IPS-20b (cell line): ENCODE data around the gene FAT4.

ENCODE experiments used
- H3K27ac ChIP-seq: one replicate; pipeline ENCODE4 v1.5.1; 2013; ENCODE audit warnings: low read length
- H3K27me3 ChIP-seq: 2 replicates; pipeline ENCODE4 v1.6.1; 2013; ENCODE audit warnings: mild to moderate bottlenecking, low read length, inconsistent platforms; ENCODE audit not compliant: insufficient read depth
- H3K36me3 ChIP-seq: 2 replicates; pipeline ENCODE4 v1.6.1; 2013; ENCODE audit warnings: low read depth, mild to moderate bottlenecking, inconsistent platforms, low read length, moderate library complexity; ENCODE audit not compliant: insufficient read depth
- H3K4me1 ChIP-seq: 2 replicates; pipeline ENCODE4 v1.6.1; 2013; ENCODE audit warnings: mild to moderate bottlenecking, control low read depth, inconsistent platforms, low read length, moderate library complexity; ENCODE audit not compliant: insufficient read depth
- H3K4me3 ChIP-seq: 2 replicates; pipeline ENCODE4 v1.5.1; 2013; ENCODE audit warnings: mild to moderate bottlenecking, low read length, inconsistent platforms
- H3K9ac ChIP-seq: 2 replicates; pipeline ENCODE4 v1.6.1; 2013; ENCODE audit warnings: low read depth, mild to moderate bottlenecking, inconsistent platforms, low read length, moderate library complexity
- H3K9me3 ChIP-seq: 2 replicates; pipeline ENCODE4 v1.6.1; 2013; ENCODE audit warnings: mild to moderate bottlenecking, low read depth, low read length, inconsistent platforms; ENCODE audit not compliant: insufficient read depth

The FAT4 gene

GRCh38 chr4:125355791-125356190 lies 41.0 kb downstream of the FAT4 start:
- H3K36me3 ChIP-seq: no peaks in the 10 kb centered on the region
- H3K4me1 ChIP-seq: peaks cover 28% of the 10 kb centered on the region
- H3K9ac ChIP-seq: no peak overlapping the region
- H3K9me3 ChIP-seq: no peaks in the 10 kb centered on the region
- no peak overlapping the region for H3K27ac ChIP-seq
- no peaks in the 10 kb centered on the region for H3K27me3 ChIP-seq
- H3K4me3 ChIP-seq: no peak overlapping the region

DNA sequence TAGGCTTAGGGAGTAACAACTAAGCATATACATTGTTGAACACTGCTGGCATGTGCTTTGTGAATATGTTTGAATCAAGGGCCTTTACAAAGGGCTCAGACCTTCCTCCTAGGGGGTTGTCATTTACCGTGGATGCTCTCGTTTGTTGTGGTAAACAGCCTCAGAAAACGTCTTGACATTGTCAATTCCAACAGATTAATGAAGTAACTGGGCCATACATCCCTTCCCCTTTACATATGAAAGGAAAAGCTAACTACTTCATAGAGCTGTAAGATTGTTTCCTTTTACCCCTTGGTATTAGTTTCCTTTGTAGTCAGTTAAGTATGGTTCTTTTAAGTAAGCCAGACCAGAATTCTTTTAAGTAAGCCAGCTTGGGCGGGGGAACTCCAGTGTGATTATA lies 42.9 kb downstream of the FAT4 start:
- peaks cover 28% of the 10 kb centered on the region for H3K4me1 ChIP-seq
- H3K9ac ChIP-seq: no peak overlapping the region
- H3K27ac ChIP-seq: no peak overlapping the region
- H3K9me3 ChIP-seq: no peaks in the 10 kb centered on the region
- no peaks in the 10 kb centered on the region for H3K36me3 ChIP-seq
- H3K4me3 ChIP-seq: peak overlapping the region; percentile 21; the same call in 1 of the 2 replicates
- H3K27me3 ChIP-seq: no peaks in the 10 kb centered on the region

GRCh38 chr4:125358453-125358852 lies 43.7 kb downstream of the FAT4 start:
- no peak overlapping the region for H3K9ac ChIP-seq
- no peak overlapping the region for H3K27ac ChIP-seq
- H3K4me3 ChIP-seq: peak overlapping the region; percentile 21; the same call in 1 of the 2 replicates
- no peaks in the 10 kb centered on the region for H3K36me3 ChIP-seq
- no peaks in the 10 kb centered on the region for H3K27me3 ChIP-seq
- H3K4me1 ChIP-seq: peaks cover 28% of the 10 kb centered on the region
- no peaks in the 10 kb centered on the region for H3K9me3 ChIP-seq

- Histone ChIP-seq H3K36me3 (no peaks in the 10 kb centered on the region), H3K9ac (no peak overlapping the region), H3K9me3 (no peaks in the 10 kb centered on the region), H3K4me1 (peaks cover 28% of the 10 kb centered on the region), H3K27ac (no peak overlapping the region), H3K27me3 (no peaks in the 10 kb centered on the region), H3K4me3 (no peak overlapping the region)
These were observed 44.6 kb downstream of the FAT4 start for GRCh38 chr4:125359363-125359762.

DNA sequence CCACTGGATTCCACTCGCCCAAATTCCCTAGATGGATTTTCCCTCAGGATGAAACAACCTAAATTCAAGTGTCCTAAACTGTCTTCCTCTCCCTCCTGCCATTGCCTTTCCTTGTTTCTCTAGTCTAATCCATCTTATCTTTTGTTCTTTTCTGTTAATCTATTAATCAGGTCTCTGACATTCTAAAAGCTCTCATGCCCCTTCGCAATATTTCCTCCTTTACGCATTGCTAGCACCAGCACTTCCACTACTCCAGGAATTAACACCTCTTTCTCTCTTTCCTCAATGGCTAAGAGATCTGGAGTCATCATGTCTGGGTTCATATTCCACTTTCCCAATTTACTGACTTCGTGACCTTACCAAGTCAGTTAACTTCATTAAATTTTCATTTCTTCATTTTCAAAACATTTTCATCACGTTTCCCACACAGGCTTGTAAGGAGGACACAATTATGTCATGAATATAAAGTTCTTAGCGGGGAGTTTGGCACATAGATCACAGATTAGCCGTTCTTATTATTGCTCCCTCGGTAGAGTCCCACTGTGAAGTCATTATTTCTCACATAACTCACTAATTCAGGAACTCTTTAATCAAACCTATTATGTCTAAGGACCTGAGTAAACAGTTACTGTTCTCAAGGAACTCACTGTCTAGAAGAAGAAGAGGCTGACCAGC lies 45.3 kb downstream of the FAT4 start:
- H3K4me3 ChIP-seq: no peak overlapping the region
- peaks cover 28% of the 10 kb centered on the region for H3K4me1 ChIP-seq
- no peaks in the 10 kb centered on the region for H3K9me3 ChIP-seq
- H3K36me3 ChIP-seq: no peaks in the 10 kb centered on the region
- H3K27me3 ChIP-seq: no peaks in the 10 kb centered on the region
- no peak overlapping the region for H3K9ac ChIP-seq
- no peak overlapping the region for H3K27ac ChIP-seq

GRCh38 chr4:125360727-125361126 lies 46.0 kb downstream of the FAT4 start:
- no peaks in the 10 kb centered on the region for H3K9me3 ChIP-seq
- no peak overlapping the region for H3K4me3 ChIP-seq
- H3K27ac ChIP-seq: no peak overlapping the region
- no peak overlapping the region for H3K9ac ChIP-seq
- H3K4me1 ChIP-seq: peaks cover 28% of the 10 kb centered on the region
- no peaks in the 10 kb centered on the region for H3K27me3 ChIP-seq
- no peaks in the 10 kb centered on the region for H3K36me3 ChIP-seq
